Fibroblast of mammary gland (primary cell): ENCODE results near the gene F7.

ENCODE experiments used
- DNase-seq: peaks from one replicate; pipeline ENCODE4 v3.0.0-alpha.2; 2010; ENCODE audit warnings: low read depth
- H3K4me3 ChIP-seq: 2 replicates; pipeline ENCODE4 v1.5.1; 2011; ENCODE audit warnings: low read depth, mild to moderate bottlenecking, low read length, moderate library complexity; ENCODE audit not compliant: control insufficient read depth
- TF ChIP-seq, protein P1 (sequence below): conservative IDR thresholded peaks from 2 replicates; pipeline ENCODE4 v1.5.1; 2011; ENCODE audit warnings: low read depth, low read length, inconsistent platforms; ENCODE audit not compliant: control insufficient read depth, insufficient read depth

F7 gene

DNA sequence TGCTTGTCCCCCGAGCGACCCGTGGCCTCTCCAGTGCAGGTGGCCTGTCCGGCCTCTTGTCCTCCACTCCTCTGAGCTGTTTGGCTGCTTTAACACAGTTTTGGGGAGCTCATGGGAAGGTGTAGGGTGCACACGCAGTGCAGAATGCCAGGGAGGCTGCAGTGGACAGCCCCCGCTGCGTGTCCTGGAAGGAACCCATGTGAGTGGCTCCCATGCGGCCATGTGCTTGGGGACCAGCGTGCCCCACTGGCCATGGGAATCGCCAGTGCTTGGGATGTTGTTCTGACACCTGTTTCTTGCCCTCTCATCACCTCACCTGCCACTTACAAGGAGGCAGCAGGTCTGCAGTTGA, 22.6 kb upstream of the F7 start:
- no peak overlapping the region for H3K4me3 ChIP-seq
- DNase-seq = no peak
- TF ChIP-seq, protein P1, sequence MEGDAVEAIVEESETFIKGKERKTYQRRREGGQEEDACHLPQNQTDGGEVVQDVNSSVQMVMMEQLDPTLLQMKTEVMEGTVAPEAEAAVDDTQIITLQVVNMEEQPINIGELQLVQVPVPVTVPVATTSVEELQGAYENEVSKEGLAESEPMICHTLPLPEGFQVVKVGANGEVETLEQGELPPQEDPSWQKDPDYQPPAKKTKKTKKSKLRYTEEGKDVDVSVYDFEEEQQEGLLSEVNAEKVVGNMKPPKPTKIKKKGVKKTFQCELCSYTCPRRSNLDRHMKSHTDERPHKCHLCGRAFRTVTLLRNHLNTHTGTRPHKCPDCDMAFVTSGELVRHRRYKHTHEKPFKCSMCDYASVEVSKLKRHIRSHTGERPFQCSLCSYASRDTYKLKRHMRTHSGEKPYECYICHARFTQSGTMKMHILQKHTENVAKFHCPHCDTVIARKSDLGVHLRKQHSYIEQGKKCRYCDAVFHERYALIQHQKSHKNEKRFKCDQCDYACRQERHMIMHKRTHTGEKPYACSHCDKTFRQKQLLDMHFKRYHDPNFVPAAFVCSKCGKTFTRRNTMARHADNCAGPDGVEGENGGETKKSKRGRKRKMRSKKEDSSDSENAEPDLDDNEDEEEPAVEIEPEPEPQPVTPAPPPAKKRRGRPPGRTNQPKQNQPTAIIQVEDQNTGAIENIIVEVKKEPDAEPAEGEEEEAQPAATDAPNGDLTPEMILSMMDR = no peak

- TF ChIP-seq, protein P1 = no peak
- H3K4me3 ChIP-seq = no peak overlapping the region
- DNase-seq = peak; percentile 69
Observed at GRCh38 chr13:113083402-113084061, 22.1 kb upstream of the F7 start.

DNA sequence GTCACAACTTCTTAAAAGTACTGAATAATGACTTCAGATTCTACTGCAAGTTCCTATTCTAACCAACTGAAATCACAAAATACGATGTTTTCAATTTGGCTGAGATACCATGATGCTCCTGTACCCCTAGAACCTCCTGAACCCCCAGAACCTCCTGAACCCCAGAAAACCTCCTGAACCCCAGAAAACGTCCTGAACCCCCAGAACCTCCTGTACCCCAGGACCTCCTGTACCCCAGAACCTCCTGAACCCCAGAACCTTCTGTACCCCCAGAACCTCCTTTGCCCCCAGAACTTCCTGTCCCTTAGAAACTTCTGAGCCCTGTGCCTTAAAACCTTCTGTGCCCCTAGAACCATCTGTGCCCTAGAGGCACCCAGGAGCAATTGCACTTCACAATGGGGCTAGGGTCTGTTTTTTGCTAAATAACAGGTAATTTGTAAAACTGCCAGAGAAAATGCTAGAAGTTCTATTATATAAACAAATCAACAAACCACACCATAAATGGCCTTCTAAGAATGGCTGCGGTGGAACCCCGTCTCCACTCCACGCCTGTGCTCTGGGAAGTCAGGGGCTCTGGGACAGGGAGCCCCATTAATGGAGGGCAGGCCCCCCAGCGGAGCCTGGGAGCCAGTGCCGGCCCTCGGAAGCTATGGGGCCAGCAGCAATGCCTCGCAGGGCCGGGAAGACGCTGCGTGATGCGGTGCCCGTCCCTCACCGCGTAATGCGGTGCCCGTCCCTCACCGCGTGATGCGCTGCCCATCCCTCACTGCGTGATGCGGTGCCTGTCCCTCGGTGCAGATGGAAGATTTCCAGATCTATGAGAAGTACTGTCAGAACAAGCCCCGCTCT, 21.3 kb upstream of the F7 start:
- TF ChIP-seq, protein P1 = no peak
- no peak overlapping the region for H3K4me3 ChIP-seq
- DNase-seq = no peak

GRCh38 chr13:113084943-113085540, 20.5 kb upstream of the F7 start:
- TF ChIP-seq, protein P1 = no peak
- no peak for DNase-seq
- H3K4me3 ChIP-seq = no peak overlapping the region

GRCh38 chr13:113086031-113086750, 19.4 kb upstream of the F7 start:
- TF ChIP-seq, protein P1 = no peak
- no peak for DNase-seq
- H3K4me3 ChIP-seq = no peak overlapping the region
